GM12878 (cell line): Measurements from ENCODE around the gene TMEM212. TPM values are rescaled to one million over a fixed set of nuclear protein-coding genes. Genes with fewer than 3 reads are reported as not detected.

Experiments used
- DPF2 ChIP-seq: fragments of 450-650 bp; IDR thresholded peaks from 2 replicates; pipeline ENCODE4 v1.6.1; 2017; ENCODE audit warnings: mild to moderate bottlenecking
- EP300 ChIP-seq, 2 experiments: fragments of 150-350 bp in 1 of 2; IDR thresholded peaks; 2 replicates each; pipeline ENCODE4 v1.6.1; 2011 to 2012; ENCODE audit warnings: low read depth in 2 of 2, low read length in 2 of 2, borderline replicate concordance in 1 of 2, improper control_type of control experiment in 1 of 2, inconsistent platforms in 1 of 2; ENCODE audit not compliant: control insufficient read depth in 1 of 2
- FOXM1 ChIP-seq: IDR thresholded peaks from 2 replicates; pipeline ENCODE4 v1.6.1; 2012; ENCODE audit warnings: low read depth, mild to moderate bottlenecking, inconsistent platforms, low read length, moderate library complexity
- IKZF2 ChIP-seq, 2 experiments: fragments of 450-650 bp; IDR thresholded peaks; 2 replicates each; pipeline ENCODE4 v1.6.1; 2017; ENCODE audit warnings: mild to moderate bottlenecking in 2 of 2, moderate library complexity in 2 of 2
- KDM1A ChIP-seq: fragments of 200-600 bp; sonication (generic); IDR thresholded peaks from 2 replicates; pipeline ENCODE4 v1.6.1; 2016; ENCODE audit warnings: borderline replicate concordance
- NBN ChIP-seq: fragments of 450-650 bp; IDR thresholded peaks from 2 replicates; pipeline ENCODE4 v1.6.1; 2016
- NRF1 ChIP-seq: conservative IDR thresholded peaks from 2 replicates; pipeline ENCODE4 v1.6.1; 2011; ENCODE audit warnings: mild to moderate bottlenecking, low read depth, low read length, improper control_type of control experiment
- RBBP5 ChIP-seq: fragments of 200-600 bp; sonication (generic); conservative IDR thresholded peaks from 2 replicates; pipeline ENCODE4 v1.6.1; 2016
- SMC3 ChIP-seq: IDR thresholded peaks from 2 replicates; pipeline ENCODE4 v1.6.1; 2011; ENCODE audit warnings: low read length, improper control_type of control experiment, borderline replicate concordance
- SP1 ChIP-seq: IDR thresholded peaks from one replicate; pipeline ENCODE4 v1.6.1; 2011; ENCODE audit warnings: low read depth, low read length
- polyA plus RNA-seq, 11 experiments: library from polyadenylated mRNA; depleted of rRNA in 4 of 11; unstranded in 6 of 11; stranded (reverse) in 5 of 11; fragments of >200 nt; fragmentation: Nextera tagmentation in 4 of 11; fragmentation: Illumina TruSeq in 1 of 11; extraction: Ambion mirVana in 4 of 11; extraction: Trizol in 1 of 11; gene quantifications; 1 replicate in 1 of 11; 2 replicates in 10 of 11; pipeline versions ENCODE4 v1.2.1 to v1.2.3, GENCODE V29; 2011 to 2016; ENCODE audit warnings: inconsistent platforms in 2 of 11, missing spikeins in 2 of 11, low read depth in 1 of 11
- total RNA-seq, 4 experiments: library from RNA; depleted of rRNA in 3 of 4; stranded (reverse); fragments of >200 nt in 3 of 4; fragmentation: Illumina TruSeq in 1 of 4; extraction: Trizol in 1 of 4; gene quantifications; 2 replicates each; pipeline versions ENCODE4 v1.2.1 to v1.2.3, GENCODE V29; 2013 to 2021
- TF ChIP-seq, protein P1 (sequence below): IDR thresholded peaks from 2 replicates; pipeline ENCODE4 v1.6.1; 2011; ENCODE audit warnings: low read depth, mild to moderate bottlenecking, low read length, moderate library complexity, borderline replicate concordance; ENCODE audit errors: extremely low read depth
- TF ChIP-seq, protein P2 (sequence below): IDR thresholded peaks from 2 replicates; pipeline ENCODE4 v1.6.1; 2011; ENCODE audit warnings: borderline replicate concordance, low read depth, mild to moderate bottlenecking, moderate library complexity, mixed read lengths, low read length; ENCODE audit not compliant: insufficient read depth; ENCODE audit errors: extremely low read length
- TF ChIP-seq, protein P3 (sequence below): IDR thresholded peaks from 2 replicates; pipeline ENCODE4 v1.6.1; 2011; ENCODE audit warnings: borderline replicate concordance, low read depth, mild to moderate bottlenecking, moderate library complexity, low read length; ENCODE audit not compliant: insufficient read depth, poor library complexity, severe bottlenecking
- TF ChIP-seq, protein P4 (sequence below), 3 experiments: IDR thresholded peaks in 2 of 3; conservative IDR thresholded peaks in 1 of 3; 2 replicates each; pipeline ENCODE4 v1.5.1; 2011; ENCODE audit warnings: low read depth in 3 of 3, low read length in 3 of 3, mild to moderate bottlenecking in 3 of 3, control low read depth in 2 of 3, moderate library complexity in 2 of 3, inconsistent platforms in 1 of 3, mixed read lengths in 1 of 3; ENCODE audit not compliant: control insufficient read depth in 2 of 3, insufficient read depth in 1 of 3; ENCODE audit errors: extremely low read depth in 1 of 3
- TF ChIP-seq, protein P5 (sequence below): fragments of 450-650 bp; IDR thresholded peaks from 2 replicates; pipeline ENCODE4 v1.6.1; 2016; ENCODE audit warnings: mild to moderate bottlenecking, moderate library complexity, borderline replicate concordance
- TF ChIP-seq, protein P6 (sequence below): fragments of 450-650 bp; IDR thresholded peaks from 2 replicates; pipeline ENCODE4 v1.6.1; 2017; ENCODE audit warnings: mild to moderate bottlenecking, low read depth, inconsistent platforms; ENCODE audit not compliant: poor library complexity, severe bottlenecking

Gene TMEM212
- total and polyA plus RNA-seq, 10 of the 15 experiments (the other 5 are each of a cell fraction or from before 2014, with no cell fraction given): not detected

DNA sequence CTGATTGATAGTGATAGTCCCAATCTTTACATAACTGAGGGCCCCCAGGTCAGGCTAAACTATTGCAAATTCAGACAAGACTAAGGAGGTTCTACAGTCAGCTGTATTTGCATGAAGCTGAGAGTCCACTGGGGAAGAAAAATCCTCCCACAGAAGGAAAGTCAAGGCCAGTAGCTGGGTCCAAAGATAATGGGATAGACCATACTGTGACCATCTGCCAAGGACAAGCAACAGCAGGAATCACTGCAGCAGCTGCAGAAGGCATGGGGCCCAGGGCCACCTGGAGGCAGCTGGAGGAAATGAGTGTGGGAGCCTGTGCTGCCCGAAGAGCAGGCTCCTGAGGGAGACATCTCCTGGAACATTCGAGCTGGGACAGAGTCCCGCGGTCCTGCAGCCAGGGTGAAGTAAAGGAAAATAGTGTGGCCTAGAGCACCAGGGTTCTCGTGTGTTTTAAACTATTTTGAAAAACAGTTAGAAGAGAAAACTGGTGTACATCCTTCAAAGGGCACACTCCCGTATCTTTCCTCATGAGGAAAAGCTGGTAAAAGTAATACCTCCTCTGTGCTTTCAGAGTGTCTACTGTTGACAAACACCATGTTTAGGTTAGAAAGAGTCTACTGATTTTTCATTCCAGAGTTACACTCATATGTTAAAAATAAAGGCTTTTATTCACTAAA lies 13.2 kb upstream of the TMEM212 start (continued):
- TF ChIP-seq, protein P1, sequence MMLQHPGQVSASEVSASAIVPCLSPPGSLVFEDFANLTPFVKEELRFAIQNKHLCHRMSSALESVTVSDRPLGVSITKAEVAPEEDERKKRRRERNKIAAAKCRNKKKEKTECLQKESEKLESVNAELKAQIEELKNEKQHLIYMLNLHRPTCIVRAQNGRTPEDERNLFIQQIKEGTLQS: no peak
- TF ChIP-seq SP1 (no peak), NRF1 (no peak), IKZF2 (IDR thresholded peaks at IDR 0.05) (peak in 1 of 2 experiments; percentile 48; a peak in 2 of 4 replicates), DPF2 (no peak), FOXM1 (no peak), KDM1A (no peak), NBN (no peak), SMC3 (peak; percentile 56; the same call in 1 of the 2 replicates), EP300 (IDR thresholded peaks at IDR 0.05; ENCODE audit: borderline replicate concordance in 1 of 2, control insufficient read depth in 1 of 2, low read depth in 2 of 2, low read length in 2 of 2) (no peak), RBBP5 (no peak)
- TF ChIP-seq, protein P2, sequence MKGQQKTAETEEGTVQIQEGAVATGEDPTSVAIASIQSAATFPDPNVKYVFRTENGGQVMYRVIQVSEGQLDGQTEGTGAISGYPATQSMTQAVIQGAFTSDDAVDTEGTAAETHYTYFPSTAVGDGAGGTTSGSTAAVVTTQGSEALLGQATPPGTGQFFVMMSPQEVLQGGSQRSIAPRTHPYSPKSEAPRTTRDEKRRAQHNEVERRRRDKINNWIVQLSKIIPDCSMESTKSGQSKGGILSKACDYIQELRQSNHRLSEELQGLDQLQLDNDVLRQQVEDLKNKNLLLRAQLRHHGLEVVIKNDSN: no peak
- TF ChIP-seq, protein P3, sequence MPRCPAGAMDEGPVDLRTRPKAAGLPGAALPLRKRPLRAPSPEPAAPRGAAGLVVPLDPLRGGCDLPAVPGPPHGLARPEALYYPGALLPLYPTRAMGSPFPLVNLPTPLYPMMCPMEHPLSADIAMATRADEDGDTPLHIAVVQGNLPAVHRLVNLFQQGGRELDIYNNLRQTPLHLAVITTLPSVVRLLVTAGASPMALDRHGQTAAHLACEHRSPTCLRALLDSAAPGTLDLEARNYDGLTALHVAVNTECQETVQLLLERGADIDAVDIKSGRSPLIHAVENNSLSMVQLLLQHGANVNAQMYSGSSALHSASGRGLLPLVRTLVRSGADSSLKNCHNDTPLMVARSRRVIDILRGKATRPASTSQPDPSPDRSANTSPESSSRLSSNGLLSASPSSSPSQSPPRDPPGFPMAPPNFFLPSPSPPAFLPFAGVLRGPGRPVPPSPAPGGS: no peak
- TF ChIP-seq, protein P4, sequence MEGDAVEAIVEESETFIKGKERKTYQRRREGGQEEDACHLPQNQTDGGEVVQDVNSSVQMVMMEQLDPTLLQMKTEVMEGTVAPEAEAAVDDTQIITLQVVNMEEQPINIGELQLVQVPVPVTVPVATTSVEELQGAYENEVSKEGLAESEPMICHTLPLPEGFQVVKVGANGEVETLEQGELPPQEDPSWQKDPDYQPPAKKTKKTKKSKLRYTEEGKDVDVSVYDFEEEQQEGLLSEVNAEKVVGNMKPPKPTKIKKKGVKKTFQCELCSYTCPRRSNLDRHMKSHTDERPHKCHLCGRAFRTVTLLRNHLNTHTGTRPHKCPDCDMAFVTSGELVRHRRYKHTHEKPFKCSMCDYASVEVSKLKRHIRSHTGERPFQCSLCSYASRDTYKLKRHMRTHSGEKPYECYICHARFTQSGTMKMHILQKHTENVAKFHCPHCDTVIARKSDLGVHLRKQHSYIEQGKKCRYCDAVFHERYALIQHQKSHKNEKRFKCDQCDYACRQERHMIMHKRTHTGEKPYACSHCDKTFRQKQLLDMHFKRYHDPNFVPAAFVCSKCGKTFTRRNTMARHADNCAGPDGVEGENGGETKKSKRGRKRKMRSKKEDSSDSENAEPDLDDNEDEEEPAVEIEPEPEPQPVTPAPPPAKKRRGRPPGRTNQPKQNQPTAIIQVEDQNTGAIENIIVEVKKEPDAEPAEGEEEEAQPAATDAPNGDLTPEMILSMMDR (IDR thresholded peaks at IDR 0.05 in 2 of 3, conservative IDR thresholded peaks at IDR 0.05 in 1 of 3; ENCODE audit: control insufficient read depth in 2 of 3, extremely low read depth in 1 of 3, insufficient read depth in 1 of 3, low read depth in 3 of 3, low read length in 3 of 3): peak; percentile 52 to 80 (median 74)
- TF ChIP-seq, protein P5, sequence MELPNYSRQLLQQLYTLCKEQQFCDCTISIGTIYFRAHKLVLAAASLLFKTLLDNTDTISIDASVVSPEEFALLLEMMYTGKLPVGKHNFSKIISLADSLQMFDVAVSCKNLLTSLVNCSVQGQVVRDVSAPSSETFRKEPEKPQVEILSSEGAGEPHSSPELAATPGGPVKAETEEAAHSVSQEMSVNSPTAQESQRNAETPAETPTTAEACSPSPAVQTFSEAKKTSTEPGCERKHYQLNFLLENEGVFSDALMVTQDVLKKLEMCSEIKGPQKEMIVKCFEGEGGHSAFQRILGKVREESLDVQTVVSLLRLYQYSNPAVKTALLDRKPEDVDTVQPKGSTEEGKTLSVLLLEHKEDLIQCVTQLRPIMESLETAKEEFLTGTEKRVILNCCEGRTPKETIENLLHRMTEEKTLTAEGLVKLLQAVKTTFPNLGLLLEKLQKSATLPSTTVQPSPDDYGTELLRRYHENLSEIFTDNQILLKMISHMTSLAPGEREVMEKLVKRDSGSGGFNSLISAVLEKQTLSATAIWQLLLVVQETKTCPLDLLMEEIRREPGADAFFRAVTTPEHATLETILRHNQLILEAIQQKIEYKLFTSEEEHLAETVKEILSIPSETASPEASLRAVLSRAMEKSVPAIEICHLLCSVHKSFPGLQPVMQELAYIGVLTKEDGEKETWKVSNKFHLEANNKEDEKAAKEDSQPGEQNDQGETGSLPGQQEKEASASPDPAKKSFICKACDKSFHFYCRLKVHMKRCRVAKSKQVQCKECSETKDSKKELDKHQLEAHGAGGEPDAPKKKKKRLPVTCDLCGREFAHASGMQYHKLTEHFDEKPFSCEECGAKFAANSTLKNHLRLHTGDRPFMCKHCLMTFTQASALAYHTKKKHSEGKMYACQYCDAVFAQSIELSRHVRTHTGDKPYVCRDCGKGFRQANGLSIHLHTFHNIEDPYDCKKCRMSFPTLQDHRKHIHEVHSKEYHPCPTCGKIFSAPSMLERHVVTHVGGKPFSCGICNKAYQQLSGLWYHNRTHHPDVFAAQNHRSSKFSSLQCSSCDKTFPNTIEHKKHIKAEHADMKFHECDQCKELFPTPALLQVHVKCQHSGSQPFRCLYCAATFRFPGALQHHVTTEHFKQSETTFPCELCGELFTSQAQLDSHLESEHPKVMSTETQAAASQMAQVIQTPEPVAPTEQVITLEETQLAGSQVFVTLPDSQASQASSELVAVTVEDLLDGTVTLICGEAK: no peak
- TF ChIP-seq, protein P6, sequence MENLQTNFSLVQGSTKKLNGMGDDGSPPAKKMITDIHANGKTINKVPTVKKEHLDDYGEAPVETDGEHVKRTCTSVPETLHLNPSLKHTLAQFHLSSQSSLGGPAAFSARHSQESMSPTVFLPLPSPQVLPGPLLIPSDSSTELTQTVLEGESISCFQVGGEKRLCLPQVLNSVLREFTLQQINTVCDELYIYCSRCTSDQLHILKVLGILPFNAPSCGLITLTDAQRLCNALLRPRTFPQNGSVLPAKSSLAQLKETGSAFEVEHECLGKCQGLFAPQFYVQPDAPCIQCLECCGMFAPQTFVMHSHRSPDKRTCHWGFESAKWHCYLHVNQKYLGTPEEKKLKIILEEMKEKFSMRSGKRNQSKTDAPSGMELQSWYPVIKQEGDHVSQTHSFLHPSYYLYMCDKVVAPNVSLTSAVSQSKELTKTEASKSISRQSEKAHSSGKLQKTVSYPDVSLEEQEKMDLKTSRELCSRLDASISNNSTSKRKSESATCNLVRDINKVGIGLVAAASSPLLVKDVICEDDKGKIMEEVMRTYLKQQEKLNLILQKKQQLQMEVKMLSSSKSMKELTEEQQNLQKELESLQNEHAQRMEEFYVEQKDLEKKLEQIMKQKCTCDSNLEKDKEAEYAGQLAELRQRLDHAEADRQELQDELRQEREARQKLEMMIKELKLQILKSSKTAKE: peak; percentile 25
